GM23338 (cell line): ENCODE results near the gene PRCC. TPM values are rescaled to one million over a fixed set of nuclear protein-coding genes. Genes with fewer than 3 reads are reported as not detected.

Experiments used
- ATAC-seq: fragments of 200-7000 bp; cut with Tn5 transposase; 3 replicates; pipeline ENCODE4 v1.9.1; 2020
- DNase-seq: peaks from one replicate; pipeline ENCODE4 v3.0.0-alpha.2; 2015; ENCODE audit warnings: low spot score
- H2AFZ ChIP-seq: fragments of 200-600 bp; sonication (generic); 2 replicates; pipeline ENCODE4 v1.8.0; 2016; ENCODE audit warnings: antibody characterized with exemption, mild to moderate bottlenecking, moderate library complexity
- H3F3A ChIP-seq: fragments of 200-600 bp; sonication (generic); replicated peaks from 2 replicates; pipeline ENCODE4 v1.8.0; 2017; ENCODE audit warnings: antibody characterized with exemption, mixed run types, low read depth
- H3K27ac ChIP-seq: fragments of 200-600 bp; sonication (generic); 2 replicates; pipeline ENCODE4 v1.6.1; 2016; ENCODE audit warnings: low read depth
- H3K27me3 ChIP-seq: fragments of 200-600 bp; sonication (generic); 2 replicates; pipeline ENCODE4 v1.8.0; 2016; ENCODE audit warnings: mild to moderate bottlenecking, mixed run types, moderate library complexity; ENCODE audit not compliant: insufficient read depth
- H3K36me3 ChIP-seq: fragments of 200-600 bp; sonication (generic); 2 replicates; pipeline ENCODE4 v1.8.0; 2016; ENCODE audit warnings: mild to moderate bottlenecking; ENCODE audit not compliant: insufficient read depth
- H3K4me1 ChIP-seq: fragments of 200-600 bp; sonication (generic); 2 replicates; pipeline ENCODE4 v1.8.0; 2016; ENCODE audit warnings: mild to moderate bottlenecking, moderate library complexity; ENCODE audit not compliant: insufficient read depth
- H3K4me2 ChIP-seq: fragments of 200-600 bp; sonication (generic); 2 replicates; pipeline ENCODE4 v1.7.1; 2017; ENCODE audit warnings: mixed run types
- H3K4me3 ChIP-seq: fragments of 200-600 bp; sonication (generic); 2 replicates; pipeline ENCODE4 v1.6.1; 2016; ENCODE audit warnings: mixed run types
- H3K79me2 ChIP-seq: fragments of 200-600 bp; sonication (generic); replicated peaks from 2 replicates; pipeline ENCODE4 v1.8.0; 2017; ENCODE audit warnings: mild to moderate bottlenecking; ENCODE audit not compliant: insufficient read depth
- H3K9me2 ChIP-seq: fragments of 200-600 bp; sonication (generic); 2 replicates; pipeline ENCODE4 v1.8.0; 2017; ENCODE audit not compliant: insufficient read depth
- H4K20me1 ChIP-seq: fragments of 200-600 bp; sonication (generic); replicated peaks from 2 replicates; pipeline ENCODE4 v1.8.0; 2017; ENCODE audit warnings: mild to moderate bottlenecking; ENCODE audit not compliant: insufficient read depth
- H3K27ac Mint-ChIP-seq: 2 replicates; pipeline ENCODE4 v1.8.0; 2020; ENCODE audit warnings: inconsistent platforms, mild to moderate bottlenecking, moderate library complexity, mixed read lengths
- H3K27me3 Mint-ChIP-seq: 3 replicates; pipeline ENCODE4 v1.8.0; 2022; ENCODE audit warnings: low read depth, mild to moderate bottlenecking, moderate library complexity, mixed read lengths, inconsistent platforms; ENCODE audit not compliant: insufficient read depth, poor library complexity
- H3K36me3 Mint-ChIP-seq: 3 replicates; pipeline ENCODE4 v1.8.0; 2021; ENCODE audit warnings: low read depth, mild to moderate bottlenecking, inconsistent platforms, moderate library complexity, mixed read lengths
- H3K4me1 Mint-ChIP-seq: 3 replicates; pipeline ENCODE4 v1.8.0; 2020; ENCODE audit warnings: mild to moderate bottlenecking, inconsistent platforms, mixed read lengths
- H3K4me3 Mint-ChIP-seq: 3 replicates; pipeline ENCODE4 v1.8.0; 2021; ENCODE audit warnings: moderate library complexity, mild to moderate bottlenecking, inconsistent platforms, mixed read lengths
- H3K9me3 Mint-ChIP-seq: 3 replicates; pipeline ENCODE4 v1.8.0; 2020; ENCODE audit warnings: moderate library complexity, mild to moderate bottlenecking, inconsistent platforms, mixed read lengths
- CREB1 ChIP-seq: fragments of 250-450 bp; sonication (Bioruptor Pico); IDR thresholded peaks from 2 replicates; pipeline ENCODE4 v1.5.0; 2020; ENCODE audit warnings: low read depth, mild to moderate bottlenecking, moderate library complexity
- CTCF ChIP-seq, 2 experiments: fragments of 200-600 bp in 1 of 2; sonication (generic) in 1 of 2; conservative IDR thresholded peaks; 2 replicates each; pipeline versions ENCODE4 v1.5.1 to v1.6.1; 2016 to 2017; ENCODE audit warnings: antibody characterized with exemption in 2 of 2, low read depth in 2 of 2, mild to moderate bottlenecking in 2 of 2, moderate library complexity in 1 of 2
- EZH2 ChIP-seq: fragments of 200-600 bp; sonication (generic); IDR thresholded peaks from one replicate; pipeline ENCODE4 v1.8.0; 2017; ENCODE audit warnings: antibody characterized with exemption, mild to moderate bottlenecking, low read depth; ENCODE audit not compliant: unreplicated experiment
- EZH2phosphoT487 ChIP-seq: fragments of 200-600 bp; sonication (generic); IDR thresholded peaks from one replicate; pipeline ENCODE4 v1.8.1; 2018; ENCODE audit warnings: antibody characterized with exemption; ENCODE audit not compliant: unreplicated experiment
- POLR2AphosphoS5 ChIP-seq: IDR thresholded peaks from 2 replicates; pipeline ENCODE4 v1.6.1; 2016; ENCODE audit warnings: antibody characterized with exemption, low read depth
- STAT1 ChIP-seq: IDR thresholded peaks from one replicate; pipeline ENCODE4 v1.6.1; 2016; ENCODE audit warnings: antibody characterized with exemption; ENCODE audit not compliant: unreplicated experiment
- ZNF114 ChIP-seq: fragments of 250-450 bp; sonication (Bioruptor Pico); IDR thresholded peaks from 2 replicates; pipeline ENCODE4 v1.5.0; 2020; ENCODE audit warnings: mild to moderate bottlenecking, moderate library complexity
- ZNF331 ChIP-seq: fragments of 250-450 bp; sonication (Bioruptor Pico); IDR thresholded peaks from 2 replicates; pipeline ENCODE4 v1.5.0; 2020; ENCODE audit warnings: low read depth, mild to moderate bottlenecking, moderate library complexity
- polyA plus RNA-seq: library from polyadenylated mRNA; unstranded; fragments of >200 nt; fragmentation: Nextera tagmentation; extraction: Ambion mirVana; gene quantifications from 2 replicates; pipeline ENCODE4 v1.2.1, GENCODE V29; 2016
- total RNA-seq: library from RNA; depleted of rRNA; stranded (reverse); fragments of >200 nt; shearing (Covaris generic); gene quantifications from 2 replicates; pipeline ENCODE4 v1.2.3, GENCODE V29; 2014
- TF ChIP-seq, protein P1 (sequence below): fragments of 250-450 bp; sonication (Bioruptor Pico); IDR thresholded peaks from 2 replicates; pipeline ENCODE4 v1.5.0; 2020; ENCODE audit warnings: mild to moderate bottlenecking, moderate library complexity

PRCC gene
- total and polyA plus RNA-seq, 2 experiments from 2014 or later = 66.2 to 72.9 TPM

DNA sequence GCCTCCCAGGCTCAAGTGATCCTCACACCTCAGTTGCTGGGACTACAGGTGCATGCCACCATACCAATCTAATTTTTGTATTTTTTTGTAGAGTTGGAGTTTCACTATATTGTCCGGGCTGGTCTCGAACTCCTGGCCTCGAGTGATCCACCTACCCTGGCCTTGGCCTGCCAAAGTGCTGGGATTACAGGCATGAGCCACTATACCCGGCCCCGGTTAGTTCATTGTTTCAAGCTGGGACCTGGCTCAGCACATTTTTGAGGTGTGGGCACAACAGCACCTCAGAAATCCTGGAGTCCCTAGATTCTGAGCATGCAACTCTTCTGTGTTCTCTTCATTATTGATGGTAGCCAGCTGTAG lies 28.0 kb downstream of the PRCC start (continued):
- TF ChIP-seq, protein P1, sequence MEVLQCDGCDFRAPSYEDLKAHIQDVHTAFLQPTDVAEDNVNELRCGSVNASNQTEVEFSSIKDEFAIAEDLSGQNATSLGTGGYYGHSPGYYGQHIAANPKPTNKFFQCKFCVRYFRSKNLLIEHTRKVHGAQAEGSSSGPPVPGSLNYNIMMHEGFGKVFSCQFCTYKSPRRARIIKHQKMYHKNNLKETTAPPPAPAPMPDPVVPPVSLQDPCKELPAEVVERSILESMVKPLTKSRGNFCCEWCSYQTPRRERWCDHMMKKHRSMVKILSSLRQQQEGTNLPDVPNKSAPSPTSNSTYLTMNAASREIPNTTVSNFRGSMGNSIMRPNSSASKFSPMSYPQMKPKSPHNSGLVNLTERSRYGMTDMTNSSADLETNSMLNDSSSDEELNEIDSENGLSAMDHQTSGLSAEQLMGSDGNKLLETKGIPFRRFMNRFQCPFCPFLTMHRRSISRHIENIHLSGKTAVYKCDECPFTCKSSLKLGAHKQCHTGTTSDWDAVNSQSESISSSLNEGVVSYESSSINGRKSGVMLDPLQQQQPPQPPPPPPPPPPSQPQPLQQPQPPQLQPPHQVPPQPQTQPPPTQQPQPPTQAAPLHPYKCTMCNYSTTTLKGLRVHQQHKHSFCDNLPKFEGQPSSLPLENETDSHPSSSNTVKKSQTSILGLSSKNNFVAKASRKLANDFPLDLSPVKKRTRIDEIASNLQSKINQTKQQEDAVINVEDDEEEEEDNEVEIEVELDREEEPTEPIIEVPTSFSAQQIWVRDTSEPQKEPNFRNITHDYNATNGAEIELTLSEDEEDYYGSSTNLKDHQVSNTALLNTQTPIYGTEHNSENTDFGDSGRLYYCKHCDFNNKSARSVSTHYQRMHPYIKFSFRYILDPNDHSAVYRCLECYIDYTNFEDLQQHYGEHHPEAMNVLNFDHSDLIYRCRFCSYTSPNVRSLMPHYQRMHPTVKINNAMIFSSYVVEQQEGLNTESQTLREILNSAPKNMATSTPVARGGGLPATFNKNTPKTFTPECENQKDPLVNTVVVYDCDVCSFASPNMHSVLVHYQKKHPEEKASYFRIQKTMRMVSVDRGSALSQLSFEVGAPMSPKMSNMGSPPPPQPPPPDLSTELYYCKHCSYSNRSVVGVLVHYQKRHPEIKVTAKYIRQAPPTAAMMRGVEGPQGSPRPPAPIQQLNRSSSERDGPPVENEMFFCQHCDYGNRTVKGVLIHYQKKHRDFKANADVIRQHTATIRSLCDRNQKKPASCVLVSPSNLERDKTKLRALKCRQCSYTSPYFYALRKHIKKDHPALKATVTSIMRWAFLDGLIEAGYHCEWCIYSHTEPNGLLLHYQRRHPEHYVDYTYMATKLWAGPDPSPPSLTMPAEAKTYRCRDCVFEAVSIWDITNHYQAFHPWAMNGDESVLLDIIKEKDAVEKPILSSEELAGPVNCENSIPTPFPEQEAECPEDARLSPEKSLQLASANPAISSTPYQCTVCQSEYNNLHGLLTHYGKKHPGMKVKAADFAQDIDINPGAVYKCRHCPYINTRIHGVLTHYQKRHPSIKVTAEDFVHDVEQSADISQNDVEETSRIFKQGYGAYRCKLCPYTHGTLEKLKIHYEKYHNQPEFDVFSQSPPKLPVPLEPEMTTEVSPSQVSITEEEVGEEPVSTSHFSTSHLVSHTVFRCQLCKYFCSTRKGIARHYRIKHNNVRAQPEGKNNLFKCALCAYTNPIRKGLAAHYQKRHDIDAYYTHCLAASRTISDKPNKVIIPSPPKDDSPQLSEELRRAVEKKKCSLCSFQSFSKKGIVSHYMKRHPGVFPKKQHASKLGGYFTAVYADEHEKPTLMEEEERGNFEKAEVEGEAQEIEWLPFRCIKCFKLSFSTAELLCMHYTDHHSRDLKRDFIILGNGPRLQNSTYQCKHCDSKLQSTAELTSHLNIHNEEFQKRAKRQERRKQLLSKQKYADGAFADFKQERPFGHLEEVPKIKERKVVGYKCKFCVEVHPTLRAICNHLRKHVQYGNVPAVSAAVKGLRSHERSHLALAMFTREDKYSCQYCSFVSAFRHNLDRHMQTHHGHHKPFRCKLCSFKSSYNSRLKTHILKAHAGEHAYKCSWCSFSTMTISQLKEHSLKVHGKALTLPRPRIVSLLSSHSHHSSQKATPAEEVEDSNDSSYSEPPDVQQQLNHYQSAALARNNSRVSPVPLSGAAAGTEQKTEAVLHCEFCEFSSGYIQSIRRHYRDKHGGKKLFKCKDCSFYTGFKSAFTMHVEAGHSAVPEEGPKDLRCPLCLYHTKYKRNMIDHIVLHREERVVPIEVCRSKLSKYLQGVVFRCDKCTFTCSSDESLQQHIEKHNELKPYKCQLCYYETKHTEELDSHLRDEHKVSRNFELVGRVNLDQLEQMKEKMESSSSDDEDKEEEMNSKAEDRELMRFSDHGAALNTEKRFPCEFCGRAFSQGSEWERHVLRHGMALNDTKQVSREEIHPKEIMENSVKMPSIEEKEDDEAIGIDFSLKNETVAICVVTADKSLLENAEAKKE (CRISPR knock-in tag) = no peak
- TF ChIP-seq ZNF331 (CRISPR knock-in tag) = no peak
- no peak for TF ChIP-seq CREB1
- TF ChIP-seq STAT1 = no peak
- no peak for TF ChIP-seq EZH2phosphoT487
- TF ChIP-seq EZH2 = no peak
- TF ChIP-seq CTCF (conservative IDR thresholded peaks at IDR 0.05; ENCODE audit: low read depth in 2 of 2) = no peak

DNA sequence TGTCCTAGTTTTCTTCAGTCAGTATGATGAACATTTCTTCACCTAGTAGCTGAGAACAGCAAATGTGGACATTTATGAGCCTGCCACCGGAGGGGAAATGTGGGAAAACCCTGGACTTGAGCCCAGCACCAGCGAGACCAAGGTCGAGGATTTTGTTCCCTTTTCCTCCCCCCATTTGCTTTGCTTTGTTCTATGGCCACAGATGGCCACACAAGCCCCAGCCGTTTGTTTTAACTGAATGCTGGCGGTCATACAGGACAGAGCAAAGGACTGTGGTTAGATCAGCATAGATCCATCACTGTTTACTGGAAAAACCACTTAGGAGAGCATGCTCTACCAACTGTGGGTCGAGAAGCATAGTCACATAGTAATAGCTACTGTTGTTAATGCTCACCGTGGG lies 28.5 kb downstream of the PRCC start:
- Histone ChIP-seq H3K4me3 (no peak overlapping the region), H4K20me1 (peaks cover 32% of the 10 kb centered on the region), H3K27ac (no peak overlapping the region), H3K4me2 (no peak overlapping the region), H3K4me1 (no peaks in the 10 kb centered on the region), H3K36me3 (peaks cover 60% of the 10 kb centered on the region), H3K79me2 (no peaks in the 10 kb centered on the region; the same call in 1 of the 2 replicates), H3K27me3 (no peaks in the 10 kb centered on the region), H3F3A (peaks cover 42% of the 10 kb centered on the region), H3K9me2 (no peaks in the 10 kb centered on the region), H2AFZ (no peak overlapping the region)
- Mint-ChIP-seq H3K36me3 (peaks cover 88% of the 10 kb centered on the region), H3K27ac (no peak overlapping the region), H3K27me3 (peaks cover 4% of the 10 kb centered on the region), H3K4me1 (no peaks in the 10 kb centered on the region), H3K9me3 (no peaks in the 10 kb centered on the region), H3K4me3 (no peak overlapping the region)
- DNase-seq = no peak
- no peak for ATAC-seq
- no peak for TF ChIP-seq CREB1
- TF ChIP-seq ZNF331 (CRISPR knock-in tag) = no peak
- no peak for TF ChIP-seq EZH2phosphoT487
- no peak for TF ChIP-seq POLR2AphosphoS5
- TF ChIP-seq ZNF114 (CRISPR knock-in tag) = no peak
